ENCODE data around the gene PRKAG1.

PRKAG1 gene

GRCh38 chr12:49022558-49023178 lies 4.1 kb upstream of the PRKAG1 start:
- TF ChIP-seq EZH2phosphoT487 (IDR thresholded peaks at IDR 0.05; ENCODE audit: borderline replicate concordance) (no peak), CTCF (conservative IDR thresholded peaks at IDR 0.05; ENCODE audit: low read length) (no peak)
- H3K9me3 ChIP-seq (ENCODE audit: insufficient read depth, low read depth, low read length) = no peaks in the 10 kb centered on the region
- H3K36me3 ChIP-seq (ENCODE audit: insufficient read depth, low read length) = peaks cover 57% of the 10 kb centered on the region; the same call in 1 of the 2 replicates

GRCh38 chr12:49021292-49021915 lies 2.8 kb upstream of the PRKAG1 start:
- 0 out of 2 replicates have a peak, but pooled peaks cover 11% of the 10 kb centered on the region for H3K79me2 ChIP-seq (ENCODE audit: insufficient read depth, low read length)
- peaks cover 48% of the 10 kb centered on the region; the same call in 1 of the 2 replicates for H3K36me3 ChIP-seq (ENCODE audit: insufficient read depth, low read length)
- no peak overlapping the region for H2AFZ ChIP-seq (ENCODE audit: low read length)
- no peaks in the 10 kb centered on the region for H3K27me3 ChIP-seq (ENCODE audit: insufficient read depth, low read length, poor library complexity, severe bottlenecking)
- no peaks in the 10 kb centered on the region for H3K9me3 ChIP-seq (ENCODE audit: insufficient read depth, low read depth, low read length)
- H3K9ac ChIP-seq (ENCODE audit: low read depth, low read length, poor library complexity, severe bottlenecking) = no peak overlapping the region
- H3K4me2 ChIP-seq (ENCODE audit: low read depth, low read length, poor library complexity, severe bottlenecking) = no peak overlapping the region
- H4K20me1 ChIP-seq (ENCODE audit: insufficient read depth, low read length, poor library complexity, severe bottlenecking) = no peaks in the 10 kb centered on the region
- no peaks in the 10 kb centered on the region for H3K9me2 ChIP-seq (replicated peaks; ENCODE audit: low read depth, low read length)
- no peak overlapping the region for H3K4me3 ChIP-seq (ENCODE audit: low read length, poor library complexity, severe bottlenecking)
- peaks cover 20% of the 10 kb centered on the region for H3K4me1 ChIP-seq (ENCODE audit: insufficient read depth, low read length, poor library complexity, severe bottlenecking)
- TF ChIP-seq EZH2phosphoT487 (IDR thresholded peaks at IDR 0.05; ENCODE audit: borderline replicate concordance) = no peak
- TF ChIP-seq CTCF (conservative IDR thresholded peaks at IDR 0.05; ENCODE audit: low read length) = no peak
- H3F3A ChIP-seq (ENCODE audit: low read depth) = peaks cover 10% of the 10 kb centered on the region

More at GRCh38 chr12:49022558-49023178, 4.1 kb upstream of the PRKAG1 start:
- no peak overlapping the region for H3K4me2 ChIP-seq (ENCODE audit: low read depth, low read length, poor library complexity, severe bottlenecking)
- H3K27me3 ChIP-seq (ENCODE audit: insufficient read depth, low read length, poor library complexity, severe bottlenecking) = no peaks in the 10 kb centered on the region
- peaks cover 16% of the 10 kb centered on the region for H3K4me1 ChIP-seq (ENCODE audit: insufficient read depth, low read length, poor library complexity, severe bottlenecking)
- H3K9me2 ChIP-seq (replicated peaks; ENCODE audit: low read depth, low read length) = no peaks in the 10 kb centered on the region
- H4K20me1 ChIP-seq (ENCODE audit: insufficient read depth, low read length, poor library complexity, severe bottlenecking) = no peaks in the 10 kb centered on the region
- no peak overlapping the region for H3K4me3 ChIP-seq (ENCODE audit: low read length, poor library complexity, severe bottlenecking)
- H3F3A ChIP-seq (ENCODE audit: low read depth) = peaks cover 10% of the 10 kb centered on the region
- H3K9ac ChIP-seq (ENCODE audit: low read depth, low read length, poor library complexity, severe bottlenecking) = no peak overlapping the region
- H2AFZ ChIP-seq (ENCODE audit: low read length) = no peak overlapping the region
- H3K79me2 ChIP-seq (ENCODE audit: insufficient read depth, low read length) = 0 out of 2 replicates have a peak, but pooled peaks cover 4% of the 10 kb centered on the region

- no peaks in the 10 kb centered on the region for H4K20me1 ChIP-seq (ENCODE audit: insufficient read depth, low read length, poor library complexity, severe bottlenecking)
- peaks cover 39% of the 10 kb centered on the region; the same call in 1 of the 2 replicates for H3K36me3 ChIP-seq (ENCODE audit: insufficient read depth, low read length)
- no peak overlapping the region for H3K4me3 ChIP-seq (ENCODE audit: low read length, poor library complexity, severe bottlenecking)
- TF ChIP-seq CTCF (conservative IDR thresholded peaks at IDR 0.05; ENCODE audit: low read length) = no peak
- TF ChIP-seq EZH2phosphoT487 (IDR thresholded peaks at IDR 0.05; ENCODE audit: borderline replicate concordance) = no peak
- H3K27me3 ChIP-seq (ENCODE audit: insufficient read depth, low read length, poor library complexity, severe bottlenecking) = no peaks in the 10 kb centered on the region
- H3K9me3 ChIP-seq (ENCODE audit: insufficient read depth, low read depth, low read length) = no peaks in the 10 kb centered on the region
- H3K4me2 ChIP-seq (ENCODE audit: low read depth, low read length, poor library complexity, severe bottlenecking) = no peak overlapping the region
- H3F3A ChIP-seq (ENCODE audit: low read depth) = peaks cover 10% of the 10 kb centered on the region
- H3K79me2 ChIP-seq (ENCODE audit: insufficient read depth, low read length) = 0 out of 2 replicates have a peak, but pooled peaks cover 11% of the 10 kb centered on the region
- H2AFZ ChIP-seq (ENCODE audit: low read length) = no peak overlapping the region
- no peaks in the 10 kb centered on the region for H3K9me2 ChIP-seq (replicated peaks; ENCODE audit: low read depth, low read length)
- H3K4me1 ChIP-seq (ENCODE audit: insufficient read depth, low read length, poor library complexity, severe bottlenecking) = peaks cover 20% of the 10 kb centered on the region
- H3K9ac ChIP-seq (ENCODE audit: low read depth, low read length, poor library complexity, severe bottlenecking) = no peak overlapping the region
These were observed 1.9 kb upstream of the PRKAG1 start for GRCh38 chr12:49020441-49020840.

All from Loucy (cell line).